ENCODE results near the gene MTHFD2L. TPM values are rescaled to one million over a fixed set of nuclear protein-coding genes. Genes with fewer than 3 reads are reported as not detected.

Gene MTHFD2L
- total and polyA plus RNA-seq, 2 experiments from 2014 or later = 10.8 to 12.3 TPM

GRCh38 chr4:74167585-74167984 is 9.7 kb downstream of the MTHFD2L start:
- no peaks in the 10 kb centered on the region for H3K36me3 ChIP-seq
- no peak for TF ChIP-seq CTCF (IDR thresholded peaks at IDR 0.05; ENCODE audit: low read depth, low read length)
- no peak for DNase-seq (ENCODE audit: low read depth in 1 of 2, low spot score in 1 of 2)
- H3K4me1 ChIP-seq (ENCODE audit: low read depth) = no peaks in the 10 kb centered on the region
- no peaks in the 10 kb centered on the region for H3K27me3 ChIP-seq
- H3K9me3 ChIP-seq (ENCODE audit: low read depth) = no peaks in the 10 kb centered on the region
- H3K4me3 ChIP-seq = no peak overlapping the region
- H3K27ac ChIP-seq = no peak overlapping the region

GRCh38 chr4:74168841-74169240 is 10.9 kb downstream of the MTHFD2L start:
- H3K27me3 ChIP-seq = no peaks in the 10 kb centered on the region
- H3K4me3 ChIP-seq = no peak overlapping the region
- no peak overlapping the region for H3K27ac ChIP-seq
- DNase-seq (ENCODE audit: low read depth in 1 of 2, low spot score in 1 of 2) = no peak
- no peaks in the 10 kb centered on the region for H3K36me3 ChIP-seq
- no peaks in the 10 kb centered on the region for H3K4me1 ChIP-seq (ENCODE audit: low read depth)
- no peaks in the 10 kb centered on the region for H3K9me3 ChIP-seq (ENCODE audit: low read depth)
- no peak for TF ChIP-seq CTCF (IDR thresholded peaks at IDR 0.05; ENCODE audit: low read depth, low read length)

- no peaks in the 10 kb centered on the region for H3K9me3 ChIP-seq (ENCODE audit: low read depth)
- no peak overlapping the region for H3K27ac ChIP-seq
- H3K4me3 ChIP-seq = no peak overlapping the region
- H3K36me3 ChIP-seq = no peaks in the 10 kb centered on the region
- no peak for TF ChIP-seq CTCF (IDR thresholded peaks at IDR 0.05; ENCODE audit: low read depth, low read length)
- DNase-seq (ENCODE audit: low read depth in 1 of 2, low spot score in 1 of 2) = no peak
- no peaks in the 10 kb centered on the region for H3K27me3 ChIP-seq
- no peaks in the 10 kb centered on the region for H3K4me1 ChIP-seq (ENCODE audit: low read depth)
These were observed 15.4 kb downstream of the MTHFD2L start for GRCh38 chr4:74173321-74173720.

GRCh38 chr4:74174421-74174820 is 16.5 kb downstream of the MTHFD2L start:
- H3K4me1 ChIP-seq (ENCODE audit: low read depth) = no peaks in the 10 kb centered on the region
- DNase-seq (ENCODE audit: low read depth in 1 of 2, low spot score in 1 of 2) = no peak
- no peak overlapping the region for H3K27ac ChIP-seq
- H3K4me3 ChIP-seq = no peak overlapping the region
- H3K9me3 ChIP-seq (ENCODE audit: low read depth) = no peaks in the 10 kb centered on the region
- TF ChIP-seq CTCF (IDR thresholded peaks at IDR 0.05; ENCODE audit: low read depth, low read length) = no peak
- H3K36me3 ChIP-seq = no peaks in the 10 kb centered on the region
- H3K27me3 ChIP-seq = no peaks in the 10 kb centered on the region

GRCh38 chr4:74174941-74175340 is 17.0 kb downstream of the MTHFD2L start:
- Histone ChIP-seq H3K4me1 (ENCODE audit: low read depth) (no peaks in the 10 kb centered on the region), H3K9me3 (ENCODE audit: low read depth) (no peaks in the 10 kb centered on the region), H3K27me3 (no peaks in the 10 kb centered on the region), H3K4me3 (no peak overlapping the region), H3K36me3 (no peaks in the 10 kb centered on the region), H3K27ac (no peak overlapping the region)
- DNase-seq (ENCODE audit: low read depth in 1 of 2, low spot score in 1 of 2) = no peak
- no peak for TF ChIP-seq CTCF (IDR thresholded peaks at IDR 0.05; ENCODE audit: low read depth, low read length)

- TF ChIP-seq CTCF (IDR thresholded peaks at IDR 0.05; ENCODE audit: low read depth, low read length) = no peak
- no peak overlapping the region for H3K4me3 ChIP-seq
- no peaks in the 10 kb centered on the region for H3K4me1 ChIP-seq (ENCODE audit: low read depth)
- H3K27me3 ChIP-seq = no peaks in the 10 kb centered on the region
- no peak for DNase-seq (ENCODE audit: low read depth in 1 of 2, low spot score in 1 of 2)
- no peak overlapping the region for H3K27ac ChIP-seq
- no peaks in the 10 kb centered on the region for H3K36me3 ChIP-seq
- H3K9me3 ChIP-seq (ENCODE audit: low read depth) = no peaks in the 10 kb centered on the region
These were observed 17.5 kb downstream of the MTHFD2L start for GRCh38 chr4:74175379-74175778.

Measured in cardiac muscle cell (in vitro differentiated cells and primary cell).